GM21515 (cell line): ENCODE data around the gene F11R.
"Not testable (repeated sequence)": the region's sequence is repeated elsewhere in the genome, so short reads cannot be mapped to it uniquely, and the experiment has no call there.

Experiments
- ATAC-seq: cut with Tn5 transposase; IDR thresholded peaks from one replicate; pipeline ENCODE4 v1.9.1; 2021; ENCODE audit not compliant: unreplicated experiment

Gene F11R

GRCh38 chr1:161020509-161021164 lies at the start of gene F11R:
Gene F11R, minus strand, starts transcription at chr1:161021152. Its CDS starts 79 bp downstream, at chr1:161021073.
- peak; percentile 32 for ATAC-seq

- ATAC-seq: peak; percentile 80
Observed at GRCh38 chr1:161069731-161070270, 48.8 kb upstream of the F11R start, which contains the start of gene ARHGAP30. Gene ARHGAP30, minus strand, starts transcription at chr1:161069891. Its CDS starts 267 bp downstream, at chr1:161069624.

- ATAC-seq: no peak
Observed at GRCh38 chr1:161069241-161069640, 48.3 kb upstream of the F11R start.

- peak; percentile 50 for ATAC-seq
Observed at GRCh38 chr1:161068306-161069234, 47.6 kb upstream of the F11R start.

- ATAC-seq: no peak
Observed at GRCh38 chr1:161066694-161067093, 45.7 kb upstream of the F11R start.

GRCh38 chr1:161065681-161066080 lies 44.7 kb upstream of the F11R start:
- not testable (repeated sequence) for ATAC-seq

- not testable (repeated sequence) for ATAC-seq
Observed at GRCh38 chr1:161063936-161064335, 43.0 kb upstream of the F11R start.

GRCh38 chr1:161061419-161061818 lies 40.5 kb upstream of the F11R start:
- ATAC-seq: no peak

- no peak for ATAC-seq
Observed at GRCh38 chr1:161059293-161059692, 38.3 kb upstream of the F11R start.

- ATAC-seq: no peak
Observed at GRCh38 chr1:161054805-161055204, 33.9 kb upstream of the F11R start.

GRCh38 chr1:161054232-161054631 lies 33.3 kb upstream of the F11R start:
- ATAC-seq: no peak

- ATAC-seq: no peak
Observed at GRCh38 chr1:161052899-161053298, 31.9 kb upstream of the F11R start.

GRCh38 chr1:161051219-161051618 lies 30.3 kb upstream of the F11R start:
- ATAC-seq: no peak

GRCh38 chr1:161048949-161049722 lies 28.2 kb upstream of the F11R start:
- ATAC-seq: no peak

GRCh38 chr1:161047436-161048420 lies 26.8 kb upstream of the F11R start:
- ATAC-seq: no peak

GRCh38 chr1:161046605-161047228 lies 25.8 kb upstream of the F11R start:
- ATAC-seq: peak; percentile 42

GRCh38 chr1:161045736-161046604 lies 25.0 kb upstream of the F11R start, which contains the start of gene USF1:
Gene USF1, minus strand, starts transcription at chr1:161045977. Its CDS starts 2,702 bp downstream, at chr1:161043275.
- ATAC-seq: peak; percentile 53
